ENCODE data around the gene MRPL23. TPM values are rescaled to one million over a fixed set of nuclear protein-coding genes. Genes with fewer than 3 reads are reported as not detected.

The MRPL23 gene
- total RNA-seq, 1 experiment from 2014 or later: 50.4 TPM

DNA sequence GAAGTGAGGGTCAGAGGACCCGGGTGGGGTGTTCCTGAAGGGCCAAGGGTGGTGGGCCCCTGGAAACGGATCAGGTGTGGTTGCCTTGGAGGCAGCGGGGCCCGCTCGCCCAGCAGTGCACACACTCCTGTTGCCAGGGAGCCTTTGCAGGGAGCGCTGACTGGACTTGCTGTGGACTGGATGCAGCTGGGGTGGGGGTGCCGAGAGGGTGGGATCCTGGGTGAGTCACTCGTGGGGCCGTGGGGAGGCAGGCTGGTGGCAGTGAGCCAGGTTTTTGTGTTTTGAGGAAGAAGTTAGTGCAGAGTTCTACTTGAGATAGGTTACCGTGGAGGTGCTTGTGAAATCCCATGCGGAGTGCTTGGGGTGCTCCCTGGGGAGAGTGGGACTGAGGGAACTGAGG lies 1.3 kb downstream of the MRPL23 start:
- Histone ChIP-seq H3K4me1 (peaks cover 11% of the 10 kb centered on the region; the same call in 1 of the 2 replicates), H3K9me3 (replicated peaks) (no peaks in the 10 kb centered on the region), H3K27ac (no peak overlapping the region), H3K36me3 (no peaks in the 10 kb centered on the region), H3K27me3 (no peaks in the 10 kb centered on the region), H3K4me3 (no peak overlapping the region)
- no peak for DNase-seq

DNA sequence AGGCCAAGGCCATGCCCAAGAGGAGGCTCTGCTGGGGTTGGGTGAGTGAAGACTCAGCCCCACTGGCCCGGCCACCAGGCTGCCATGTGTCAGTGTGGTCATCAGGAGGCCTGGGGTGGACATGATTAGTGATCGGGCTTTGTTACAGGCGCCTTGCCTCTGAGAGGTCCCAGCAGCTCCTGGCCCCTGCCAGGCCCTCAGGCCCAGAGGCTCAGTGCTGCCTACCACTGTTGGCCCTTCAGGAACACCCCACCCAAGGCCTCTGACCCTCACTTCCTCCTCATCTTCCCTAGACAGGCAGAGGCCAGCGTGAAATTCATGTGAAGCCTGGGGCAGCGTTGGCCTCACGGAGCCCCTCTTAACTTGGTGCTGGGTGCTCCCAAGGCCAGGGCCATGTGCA lies 2.2 kb downstream of the MRPL23 start:
- DNase-seq: no peak
- Histone ChIP-seq H3K27ac (no peak overlapping the region), H3K9me3 (replicated peaks) (no peaks in the 10 kb centered on the region), H3K4me1 (peaks cover 2% of the 10 kb centered on the region; the same call in 1 of the 2 replicates), H3K36me3 (no peaks in the 10 kb centered on the region), H3K27me3 (no peaks in the 10 kb centered on the region), H3K4me3 (no peak overlapping the region)

DNA sequence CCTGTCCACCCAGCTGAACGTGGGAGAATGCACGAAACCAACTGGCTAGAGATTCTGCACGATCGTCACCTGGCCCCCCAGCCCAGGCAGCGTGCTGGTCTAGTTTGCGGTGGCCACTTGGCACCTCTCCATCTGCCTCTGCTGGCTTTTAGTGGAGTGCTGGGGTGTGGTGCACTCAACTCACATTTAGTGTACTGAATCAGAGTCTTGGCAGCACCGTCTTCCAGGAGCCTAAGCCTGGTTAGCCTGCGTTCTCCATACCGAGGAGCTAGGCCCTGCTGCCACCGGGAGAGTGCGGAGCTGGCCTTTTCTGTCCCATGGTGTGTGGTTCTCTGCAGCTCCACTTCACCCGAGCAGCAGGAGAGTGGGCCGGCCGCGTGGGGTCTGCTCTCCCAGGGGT lies 2.8 kb downstream of the MRPL23 start:
- Histone ChIP-seq H3K36me3 (no peaks in the 10 kb centered on the region), H3K27me3 (no peaks in the 10 kb centered on the region), H3K4me1 (no peaks in the 10 kb centered on the region), H3K9me3 (replicated peaks) (no peaks in the 10 kb centered on the region), H3K4me3 (no peak overlapping the region), H3K27ac (no peak overlapping the region)
- no peak for DNase-seq

DNA sequence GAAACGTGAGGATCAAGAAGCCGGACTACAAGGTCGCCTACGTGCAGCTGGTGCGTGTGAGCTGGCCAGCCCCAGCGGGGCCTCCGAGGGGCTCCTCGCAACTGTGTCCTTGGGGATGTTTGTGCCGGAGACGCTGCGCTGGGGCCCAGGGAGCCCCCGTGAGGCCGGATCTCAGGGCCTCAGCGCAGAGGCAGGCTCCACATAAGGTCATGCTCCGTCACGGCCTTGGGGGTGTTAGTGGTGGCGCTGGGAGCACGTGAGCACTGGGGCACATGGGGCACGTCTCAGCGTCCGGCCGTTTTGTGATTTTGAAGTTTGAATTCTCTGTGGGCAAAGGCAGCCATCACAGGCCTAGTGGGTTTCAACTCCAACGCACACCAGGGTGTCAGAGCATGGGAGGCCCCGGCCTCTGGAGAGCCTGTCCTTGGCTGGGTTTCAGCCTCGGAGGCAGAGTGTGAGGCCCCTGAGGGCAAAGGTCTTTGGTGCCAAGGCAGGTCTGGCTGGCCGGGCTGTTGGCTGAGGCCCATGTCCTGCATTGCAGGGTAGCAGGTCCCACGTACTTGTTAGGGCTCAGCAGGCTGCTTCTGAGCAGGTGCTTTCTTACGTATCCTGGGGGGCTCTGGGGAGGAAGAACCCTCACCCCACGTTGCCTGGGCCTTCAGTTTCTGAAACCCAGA lies 5.8 kb downstream of the MRPL23 start:
- Histone ChIP-seq H3K36me3 (no peaks in the 10 kb centered on the region), H3K27ac (no peak overlapping the region)
- no peak for DNase-seq

DNA sequence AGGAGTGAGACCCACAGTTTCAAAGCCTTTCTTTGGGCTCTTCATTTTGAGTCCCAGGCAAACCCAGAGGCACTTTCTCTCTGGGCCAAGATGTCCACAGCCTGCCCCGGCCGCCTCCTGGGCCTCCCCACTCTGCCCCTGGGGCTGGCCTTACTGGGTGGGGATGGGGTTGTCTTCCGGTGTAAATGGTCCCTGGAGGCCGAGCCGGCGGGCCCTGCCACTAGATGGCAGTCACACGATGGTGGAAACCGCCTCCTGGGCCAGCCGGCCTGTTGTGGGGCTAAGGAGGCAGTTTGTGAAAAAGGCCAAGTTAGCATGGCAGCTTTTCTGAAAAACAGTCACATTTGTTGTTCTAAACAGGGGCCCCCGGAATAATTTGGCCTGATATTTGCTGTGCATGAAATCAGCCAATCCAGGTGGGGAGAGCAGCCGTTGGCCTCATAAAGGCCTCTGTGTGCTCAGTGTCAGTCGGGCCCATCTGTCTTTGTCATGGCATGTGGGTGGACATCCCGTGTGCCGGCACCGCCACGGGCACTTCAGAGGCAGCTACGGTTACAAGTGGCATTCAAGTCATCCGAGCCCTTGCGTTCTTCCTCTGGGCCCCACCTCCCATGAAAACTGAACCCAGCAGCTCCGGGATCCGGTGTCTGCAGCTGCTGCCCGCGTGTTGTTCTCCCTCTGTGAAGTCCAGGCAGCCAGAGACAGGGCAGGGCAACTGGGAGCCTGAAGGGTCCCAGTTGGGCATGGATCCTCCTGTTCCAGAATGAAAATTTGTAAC lies 6.5 kb downstream of the MRPL23 start:
- H3K9me3 ChIP-seq (replicated peaks): no peaks in the 10 kb centered on the region
- H3K4me3 ChIP-seq: no peak overlapping the region
- H3K27ac ChIP-seq: no peak overlapping the region
- no peaks in the 10 kb centered on the region for H3K4me1 ChIP-seq
- H3K27me3 ChIP-seq: no peaks in the 10 kb centered on the region
- peak; percentile 63 to 77 for DNase-seq
- no peaks in the 10 kb centered on the region for H3K36me3 ChIP-seq

More for the DNA sequence above, 5.8 kb downstream of the MRPL23 start:
- H3K27me3 ChIP-seq: no peaks in the 10 kb centered on the region
- H3K4me1 ChIP-seq: no peaks in the 10 kb centered on the region
- no peak overlapping the region for H3K4me3 ChIP-seq
- H3K9me3 ChIP-seq (replicated peaks): no peaks in the 10 kb centered on the region

DNA sequence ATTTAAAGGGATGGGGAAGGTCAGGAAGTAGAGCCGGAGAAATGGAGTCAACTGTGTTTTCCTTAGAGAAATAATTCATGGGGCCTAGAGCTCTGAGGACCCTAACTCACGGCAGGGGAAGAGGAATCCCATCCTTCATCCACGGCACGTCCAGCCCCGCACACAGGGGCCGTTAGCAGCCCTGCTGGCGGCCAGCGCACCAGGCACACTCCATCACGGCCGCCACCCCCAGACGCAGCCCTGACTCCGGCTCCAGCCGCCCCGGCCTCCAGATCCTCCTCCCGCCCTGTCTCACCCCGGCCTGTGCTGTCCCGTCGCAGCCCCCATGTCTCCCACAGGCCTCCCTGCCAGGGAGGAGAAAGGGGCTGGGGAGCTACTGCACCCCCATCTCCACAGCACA lies 11.2 kb downstream of the MRPL23 start:
- Histone ChIP-seq H3K36me3 (no peaks in the 10 kb centered on the region), H3K27ac (no peak overlapping the region), H3K4me3 (no peak overlapping the region), H3K9me3 (replicated peaks) (no peaks in the 10 kb centered on the region), H3K4me1 (no peaks in the 10 kb centered on the region), H3K27me3 (no peaks in the 10 kb centered on the region)
- DNase-seq: no peak

DNA sequence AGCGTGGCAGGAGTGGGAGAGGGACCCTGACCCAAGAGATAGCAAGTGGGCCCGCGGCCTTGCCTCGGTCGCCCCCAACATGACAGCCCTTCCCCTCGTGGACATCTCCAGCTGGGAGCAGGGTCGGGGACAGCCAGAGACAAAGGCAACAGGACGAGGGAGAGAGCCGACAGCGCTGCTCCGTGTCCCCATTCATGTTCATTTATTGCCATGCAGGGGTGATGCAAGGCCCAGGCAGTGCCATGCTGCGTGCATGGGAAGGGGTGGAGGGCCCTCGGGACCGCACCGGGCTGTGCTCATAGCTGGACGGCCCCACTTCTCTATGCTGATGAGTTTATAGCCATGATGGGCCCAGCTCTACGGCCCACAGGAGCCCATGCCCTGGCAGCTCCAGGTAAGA lies 12.7 kb downstream of the MRPL23 start:
- no peak for DNase-seq
- Histone ChIP-seq H3K36me3 (no peaks in the 10 kb centered on the region), H3K4me1 (no peaks in the 10 kb centered on the region), H3K9me3 (replicated peaks) (no peaks in the 10 kb centered on the region), H3K4me3 (no peak overlapping the region), H3K27me3 (no peaks in the 10 kb centered on the region), H3K27ac (no peak overlapping the region)

DNA sequence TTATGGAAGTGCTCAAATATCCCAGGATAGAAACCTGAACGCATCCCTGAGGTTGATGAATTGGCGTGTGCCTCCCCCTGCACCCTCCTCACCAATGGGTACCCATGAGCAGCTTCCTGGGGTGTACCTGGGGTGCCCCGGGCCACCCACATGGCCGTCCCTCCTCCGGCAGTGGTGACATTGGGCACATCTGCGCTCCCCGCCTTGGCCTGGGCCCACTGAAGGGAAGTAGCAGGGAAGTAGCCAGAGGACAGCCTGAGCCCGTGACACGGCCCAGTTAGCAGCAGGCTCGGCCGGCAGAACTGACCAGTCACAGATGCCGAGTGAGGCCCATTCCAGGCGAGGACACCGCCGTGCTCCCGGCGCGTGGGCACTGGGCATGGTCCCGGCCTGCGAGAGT lies 16.7 kb downstream of the MRPL23 start:
- DNase-seq: no peak

DNA sequence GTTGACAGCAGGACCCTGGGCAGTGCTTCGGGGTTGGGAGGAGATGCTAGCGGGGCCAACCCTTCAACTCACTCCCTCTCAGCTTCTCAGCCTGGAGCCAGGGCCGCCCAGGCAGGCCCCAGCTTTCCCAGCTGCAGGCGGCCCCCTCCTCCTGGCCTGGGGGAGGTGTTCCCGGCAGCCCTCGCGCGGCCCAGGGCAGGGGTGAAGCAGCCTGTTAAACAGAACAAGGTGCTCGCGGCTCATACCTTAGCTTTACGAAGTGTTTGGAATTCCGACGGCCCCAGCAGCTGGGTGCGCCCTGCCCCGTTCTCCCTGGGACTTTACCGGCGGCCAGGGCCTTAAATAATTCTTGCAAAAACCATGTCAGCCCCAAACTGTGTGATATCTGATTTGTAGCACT lies 17.2 kb downstream of the MRPL23 start:
- Histone ChIP-seq H3K27ac (no peak overlapping the region), H3K4me1 (no peaks in the 10 kb centered on the region)
- DNase-seq: no peak

More for the DNA sequence above, 16.7 kb downstream of the MRPL23 start:
- Histone ChIP-seq H3K4me1 (no peaks in the 10 kb centered on the region), H3K9me3 (replicated peaks) (no peaks in the 10 kb centered on the region), H3K36me3 (no peaks in the 10 kb centered on the region), H3K27me3 (no peaks in the 10 kb centered on the region), H3K27ac (no peak overlapping the region), H3K4me3 (no peak overlapping the region)

DNA sequence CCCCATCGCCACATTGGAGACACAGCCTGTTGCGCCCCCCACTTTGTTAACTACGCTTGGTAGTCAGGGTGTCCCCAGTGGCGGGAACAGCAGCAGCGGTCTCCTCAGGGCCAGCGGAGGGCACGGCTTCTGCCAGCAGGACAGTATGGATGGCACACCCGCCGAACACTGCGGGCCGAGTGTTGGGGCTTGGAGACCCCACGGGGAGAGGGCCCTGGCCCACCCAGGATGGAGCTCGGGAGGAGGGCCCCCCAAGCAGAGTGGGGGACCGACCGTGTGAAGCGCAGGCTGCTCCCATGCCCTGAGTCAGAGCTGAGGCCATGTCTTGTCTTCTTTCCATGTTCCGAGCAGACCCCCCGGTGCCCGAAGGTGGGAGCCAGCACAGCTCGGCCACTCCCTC lies 17.8 kb downstream of the MRPL23 start:
- no peak for DNase-seq
- Histone ChIP-seq H3K27ac (no peak overlapping the region), H3K4me3 (no peak overlapping the region), H3K9me3 (replicated peaks) (no peaks in the 10 kb centered on the region), H3K36me3 (no peaks in the 10 kb centered on the region), H3K27me3 (no peaks in the 10 kb centered on the region), H3K4me1 (no peaks in the 10 kb centered on the region)

More for the DNA sequence above, 17.2 kb downstream of the MRPL23 start:
- H3K36me3 ChIP-seq: no peaks in the 10 kb centered on the region
- H3K9me3 ChIP-seq (replicated peaks): no peaks in the 10 kb centered on the region
- H3K4me3 ChIP-seq: no peak overlapping the region
- H3K27me3 ChIP-seq: no peaks in the 10 kb centered on the region

DNA sequence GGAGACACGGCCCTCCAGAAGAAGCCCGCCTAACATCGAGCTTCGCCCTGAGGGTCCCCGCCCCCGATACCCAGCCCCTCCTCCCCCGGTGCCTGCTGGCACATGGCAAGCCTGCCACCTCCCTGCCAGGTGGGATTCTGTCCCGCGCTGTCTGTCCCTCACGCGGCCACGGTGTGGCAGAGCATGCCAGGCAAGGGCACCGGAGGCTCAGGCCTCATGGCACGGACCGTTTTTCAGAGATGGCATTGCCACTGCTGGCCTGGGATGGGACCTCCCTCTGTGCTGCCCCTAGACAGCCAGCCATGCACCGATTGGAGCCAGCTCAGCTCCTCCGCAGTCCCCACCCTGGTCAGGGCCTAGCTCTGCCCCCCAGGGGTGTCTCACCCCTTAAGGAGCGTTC lies 19.4 kb downstream of the MRPL23 start:
- DNase-seq: no peak
- Histone ChIP-seq H3K36me3 (no peaks in the 10 kb centered on the region), H3K9me3 (replicated peaks) (no peaks in the 10 kb centered on the region), H3K27ac (no peak overlapping the region), H3K4me3 (no peak overlapping the region), H3K4me1 (no peaks in the 10 kb centered on the region), H3K27me3 (no peaks in the 10 kb centered on the region)

DNA sequence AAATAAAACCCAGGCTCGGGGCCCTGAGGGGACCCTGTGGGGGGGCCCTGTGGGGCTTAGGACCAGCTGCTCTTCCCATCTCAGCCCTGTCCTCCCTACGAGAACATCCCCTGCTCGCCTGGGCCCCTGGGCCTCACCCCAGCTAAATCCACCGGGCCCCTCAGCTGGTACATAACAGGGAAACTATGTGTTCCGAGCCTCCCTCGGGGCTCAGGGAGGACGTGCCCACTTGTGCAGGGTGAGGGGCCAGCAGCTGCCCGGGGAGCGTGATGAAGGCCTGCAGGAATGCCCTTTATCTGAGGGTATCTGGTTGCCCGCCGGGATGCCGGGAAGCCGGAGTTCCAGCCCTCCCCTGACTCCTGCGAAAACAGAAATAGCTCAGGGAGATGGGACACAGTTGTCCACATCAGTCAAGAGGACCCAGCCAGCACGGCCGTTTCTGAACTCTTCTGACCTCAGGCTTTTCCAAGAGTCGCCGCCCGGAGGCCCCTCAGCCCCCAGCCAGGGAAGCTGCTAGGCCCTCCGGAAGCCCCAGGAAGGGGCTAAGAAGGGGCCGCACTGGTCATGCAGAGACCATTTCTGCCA lies 20.6 kb downstream of the MRPL23 start:
- Histone ChIP-seq H3K4me1 (no peaks in the 10 kb centered on the region), H3K36me3 (no peaks in the 10 kb centered on the region), H3K4me3 (no peak overlapping the region), H3K9me3 (replicated peaks) (no peaks in the 10 kb centered on the region), H3K27ac (no peak overlapping the region), H3K27me3 (no peaks in the 10 kb centered on the region)
- peak in 1 of 2 experiments; percentile 82 for DNase-seq

DNA sequence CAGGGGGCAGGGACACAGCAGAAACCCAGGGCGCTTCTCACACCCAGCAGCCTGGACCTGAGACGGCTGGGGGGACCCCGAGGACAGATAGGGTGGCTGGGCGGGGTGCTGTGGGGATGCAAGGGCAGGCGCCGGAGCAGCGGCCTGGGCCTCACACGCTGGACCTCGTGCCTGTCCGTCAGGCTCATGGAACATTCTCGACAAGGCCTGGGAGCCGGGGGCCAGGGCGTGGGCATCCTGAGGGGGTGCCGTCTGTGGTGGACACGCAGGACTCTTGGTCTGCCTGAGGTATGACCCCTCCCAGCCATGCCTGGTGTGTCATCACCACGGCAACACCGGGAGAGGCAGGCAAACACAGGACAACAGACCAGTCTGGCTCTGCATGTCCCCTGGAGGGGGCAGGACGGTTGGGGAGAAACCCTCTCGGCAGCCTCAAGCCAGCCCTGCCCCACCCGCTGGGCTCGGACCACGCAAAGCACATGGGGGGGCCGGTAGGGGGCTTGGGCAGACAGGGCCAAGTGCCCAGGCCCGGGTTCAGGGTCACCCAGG lies 21.4 kb downstream of the MRPL23 start:
- H3K9me3 ChIP-seq (replicated peaks): no peaks in the 10 kb centered on the region
- H3K4me1 ChIP-seq: no peaks in the 10 kb centered on the region
- no peaks in the 10 kb centered on the region for H3K27me3 ChIP-seq
- H3K4me3 ChIP-seq: no peak overlapping the region
- no peak for DNase-seq
- no peaks in the 10 kb centered on the region for H3K36me3 ChIP-seq
- no peak overlapping the region for H3K27ac ChIP-seq

DNA sequence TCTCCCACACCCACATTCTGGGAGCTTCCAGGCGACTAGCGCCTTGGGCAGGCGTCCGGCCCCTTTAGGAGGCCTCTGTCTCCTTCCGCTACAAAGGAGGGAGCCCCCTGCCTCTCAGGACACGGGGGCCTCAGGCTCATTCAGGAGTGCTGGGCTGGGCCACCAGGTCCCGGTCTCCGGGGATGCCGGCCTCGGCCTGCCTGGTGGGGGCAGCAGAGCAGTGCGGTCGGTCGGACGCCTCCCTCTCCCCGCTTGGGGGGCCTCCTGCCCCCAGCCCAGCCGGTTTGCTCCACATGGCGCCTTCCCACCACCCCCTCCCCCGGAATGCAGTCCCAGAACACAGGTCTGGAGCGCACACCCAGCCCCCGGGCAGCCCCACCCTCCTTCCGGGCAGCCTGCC lies 21.9 kb downstream of the MRPL23 start:
- Histone ChIP-seq H3K4me3 (no peak overlapping the region), H3K9me3 (replicated peaks) (no peaks in the 10 kb centered on the region), H3K36me3 (no peaks in the 10 kb centered on the region)

DNA sequence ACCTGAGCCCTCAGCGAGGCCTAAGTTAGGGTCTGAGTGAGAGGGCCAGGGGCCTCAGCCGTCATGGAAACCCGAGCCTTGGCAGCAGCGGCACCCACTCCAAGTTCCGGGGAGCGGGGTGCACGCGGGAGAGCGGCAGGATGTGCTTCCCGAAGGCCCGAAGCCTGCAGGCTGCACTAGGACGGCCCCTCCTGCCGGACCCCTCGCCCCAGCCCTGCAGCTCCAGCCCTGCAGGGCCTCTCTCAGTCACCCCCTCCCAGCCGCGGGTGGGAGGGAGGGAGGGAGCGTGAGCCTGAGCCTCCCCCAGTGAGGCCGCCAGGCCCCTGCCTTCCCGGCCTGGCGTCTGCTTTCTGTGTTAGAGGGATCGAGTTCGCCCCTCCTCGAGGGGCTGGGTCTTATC lies 22.6 kb downstream of the MRPL23 start:
- Histone ChIP-seq H3K9me3 (replicated peaks) (no peaks in the 10 kb centered on the region), H3K4me3 (no peak overlapping the region), H3K36me3 (no peaks in the 10 kb centered on the region), H3K27ac (no peak overlapping the region), H3K27me3 (no peaks in the 10 kb centered on the region), H3K4me1 (no peaks in the 10 kb centered on the region)
- DNase-seq: no peak

More for the DNA sequence above, 21.9 kb downstream of the MRPL23 start:
- H3K4me1 ChIP-seq: no peaks in the 10 kb centered on the region
- no peak for DNase-seq
- no peaks in the 10 kb centered on the region for H3K27me3 ChIP-seq
- H3K27ac ChIP-seq: no peak overlapping the region
